OCI-LY7 (cell line): ENCODE data around the gene SIRPB1. TPM values are rescaled to one million over a fixed set of nuclear protein-coding genes. Genes with fewer than 3 reads are reported as not detected.

Source experiments
- BruUV-seq: library from RNA; stranded (reverse); fragments of 400-500 nt; replicated peaks from 2 replicates; lab custom pipeline; 2021; lab: Mats Ljungman, UMichigan
- CTCF ChIA-PET: fragments of 300-600 bp; sonication (Branson Sonifier 250); formaldehyde crosslinking; loops from one replicate; lab custom pipeline; 2022; ENCODE audit warnings: antibody characterized with exemption; ENCODE audit not compliant: unreplicated experiment; lab: Charles Lee
- POLR2A ChIA-PET: fragments of 300-600 bp; sonication (Branson Sonifier 250); formaldehyde crosslinking; loops from one replicate; lab custom pipeline; 2022; ENCODE audit warnings: antibody characterized with exemption; lab: Charles Lee
- DNase-seq: peaks from one replicate; pipeline ENCODE4 v3.0.0-alpha.2; 2015; ENCODE audit warnings: low spot score
- H2AFZ ChIP-seq: fragments of 200-600 bp; sonication (generic), shearing (Covaris generic); 2 replicates; pipeline ENCODE4 v1.6.1; 2014; ENCODE audit warnings: mild to moderate bottlenecking, antibody characterized with exemption, low read length, moderate library complexity
- H3K27ac ChIP-seq: fragments of 200-600 bp; sonication (generic); 2 replicates; pipeline ENCODE4 v1.5.1; 2014; ENCODE audit warnings: mixed run types, low read depth, mild to moderate bottlenecking, moderate library complexity, low read length, inconsistent platforms; ENCODE audit not compliant: poor library complexity, severe bottlenecking
- H3K36me3 ChIP-seq: fragments of 200-600 bp; sonication (generic); 2 replicates; pipeline ENCODE4 v1.6.1; 2014; ENCODE audit warnings: mild to moderate bottlenecking, antibody characterized with exemption, low read length, moderate library complexity, mixed read lengths; ENCODE audit not compliant: insufficient read depth
- H3K4me1 ChIP-seq: fragments of 200-600 bp; sonication (generic); 2 replicates; pipeline ENCODE4 v1.5.1; 2014; ENCODE audit warnings: mild to moderate bottlenecking, low read length; ENCODE audit not compliant: insufficient read depth, poor library complexity, severe bottlenecking
- H3K4me2 ChIP-seq: fragments of 200-600 bp; sonication (generic); 2 replicates; pipeline ENCODE4 v1.6.1; 2014; ENCODE audit warnings: mild to moderate bottlenecking, low read length
- H3K4me3 ChIP-seq: fragments of 200-600 bp; sonication (generic); 2 replicates; pipeline ENCODE4 v1.5.1; 2014; ENCODE audit warnings: mild to moderate bottlenecking, low read depth, low read length; ENCODE audit not compliant: poor library complexity, severe bottlenecking
- H3K79me2 ChIP-seq: fragments of 200-600 bp; sonication (generic); 2 replicates; pipeline ENCODE4 v1.6.1; 2016; ENCODE audit warnings: low read depth, mild to moderate bottlenecking, low read length, moderate library complexity, mixed read lengths; ENCODE audit not compliant: insufficient read depth
- H3K9me2 ChIP-seq: fragments of 200-600 bp; sonication (generic); 2 replicates; pipeline ENCODE4 v1.6.1; 2016; ENCODE audit warnings: mild to moderate bottlenecking, low read length, mixed read lengths; ENCODE audit not compliant: insufficient read depth
- H3K9me3 ChIP-seq: fragments of 200-600 bp; sonication (generic); 2 replicates; pipeline ENCODE4 v1.6.1; 2014; ENCODE audit warnings: mild to moderate bottlenecking, mixed run types, low read length, mixed read lengths
- H4K20me1 ChIP-seq: fragments of 200-600 bp; sonication (generic); 2 replicates; pipeline ENCODE4 v1.6.1; 2014; ENCODE audit warnings: mild to moderate bottlenecking, antibody characterized with exemption, low read length, moderate library complexity, mixed read lengths; ENCODE audit not compliant: insufficient read depth
- CTCF ChIP-seq: fragments of 200-600 bp; sonication (generic); conservative IDR thresholded peaks from 2 replicates; pipeline ENCODE4 v1.5.1; 2014; ENCODE audit warnings: mild to moderate bottlenecking, antibody characterized with exemption, low read length, moderate library complexity, mixed read lengths
- EZH2phosphoT487 ChIP-seq: fragments of 200-600 bp; sonication (generic); IDR thresholded peaks from 2 replicates; pipeline ENCODE4 v1.6.1; 2018; ENCODE audit warnings: low read depth, borderline replicate concordance, mild to moderate bottlenecking, mixed run types, antibody characterized with exemption, low read length, moderate library complexity, mixed read lengths
- intact Hi-C: fragments of 100-400 bp; cut with micrococcal nuclease; formaldehyde crosslinking; loops from one replicate; pipeline ENCODE4 v1.10.0; 2022; ENCODE audit not compliant: unreplicated experiment
- total RNA-seq, 2 experiments: library from RNA; depleted of rRNA in 1 of 2; stranded (reverse); fragments of >200 nt in 1 of 2; shearing (Covaris generic) in 1 of 2; gene quantifications; 2 replicates each; pipeline ENCODE4 v1.2.3, GENCODE V29; 2014 to 2022

Gene SIRPB1
- total RNA-seq, 2 experiments from 2014 or later, result not detected

DNA sequence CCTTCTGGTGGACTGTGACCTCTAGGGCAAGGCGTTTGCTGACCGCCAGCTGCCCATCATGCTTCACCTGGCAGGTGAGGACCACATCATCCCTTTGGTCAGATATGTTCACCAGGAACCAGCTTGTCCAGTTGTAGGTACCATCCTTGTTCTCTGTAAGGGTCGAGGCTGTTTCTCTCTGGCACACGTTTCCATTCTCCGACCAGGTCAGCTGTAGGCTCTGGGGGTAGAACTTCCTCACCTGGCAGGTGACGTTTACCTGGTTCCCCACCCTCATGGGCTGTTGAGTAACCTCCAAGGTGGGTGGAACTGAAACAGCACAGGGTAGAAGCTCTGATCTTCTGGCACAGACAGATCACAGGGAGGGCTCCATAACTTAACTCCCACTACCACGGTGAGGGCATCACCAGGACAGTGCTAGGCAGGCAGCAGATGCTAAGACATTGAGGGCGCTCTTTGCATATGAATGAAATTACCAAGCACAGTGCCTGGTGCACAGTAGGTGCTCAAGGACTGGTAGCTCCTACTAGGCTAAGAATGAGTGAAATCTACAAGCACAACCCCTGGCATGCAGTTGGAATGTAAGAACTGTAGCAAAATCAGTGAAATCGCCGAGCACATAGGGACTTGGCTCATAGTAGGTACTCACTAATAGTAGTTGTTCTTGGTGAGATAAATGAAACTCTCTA lies 15.6 kb upstream of the SIRPB1 start:
- H3K9me2 ChIP-seq, result no peaks in the 10 kb centered on the region
- H3K4me2 ChIP-seq, result no peak overlapping the region
- no peaks in the 10 kb centered on the region for H3K4me1 ChIP-seq
- no peaks in the 10 kb centered on the region for H3K79me2 ChIP-seq
- ChIA-PET CTCF (no interaction called here), POLR2A (no interaction called here)
- no peak for DNase-seq
- no peaks in the 10 kb centered on the region for H3K9me3 ChIP-seq
- TF ChIP-seq EZH2phosphoT487 (no peak), CTCF (no peak)
- H3K27ac ChIP-seq, result no peak overlapping the region
- intact Hi-C loops, result no loop called here
- no peak overlapping the region for H2AFZ ChIP-seq
- H3K36me3 ChIP-seq, result no peaks in the 10 kb centered on the region
- no TSS peak for BruUV-seq
- H3K4me3 ChIP-seq, result no peak overlapping the region
- no peaks in the 10 kb centered on the region for H4K20me1 ChIP-seq

DNA sequence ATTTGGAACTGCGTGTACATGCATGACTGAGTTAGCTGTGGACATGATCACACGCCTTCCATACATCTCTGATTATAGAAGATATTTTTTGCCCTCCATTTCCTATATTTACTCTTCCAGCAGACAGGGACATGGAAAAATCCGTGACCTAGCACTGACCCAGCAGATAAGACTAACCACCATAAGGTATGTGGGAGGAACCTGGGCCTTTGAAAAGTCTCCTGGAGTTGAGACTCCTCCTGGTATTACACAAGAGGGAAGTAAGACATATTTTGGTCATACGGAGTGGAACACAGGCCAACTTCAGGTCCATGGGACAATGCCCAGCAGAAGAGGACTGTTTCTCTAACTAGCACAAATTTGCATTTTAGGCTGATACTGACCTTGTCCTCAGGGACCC lies 13.7 kb upstream of the SIRPB1 start:
- no TSS peak for BruUV-seq
- Histone ChIP-seq H2AFZ (no peak overlapping the region), H3K9me2 (no peaks in the 10 kb centered on the region), H3K4me3 (no peak overlapping the region), H3K79me2 (no peaks in the 10 kb centered on the region), H3K36me3 (no peaks in the 10 kb centered on the region), H3K27ac (no peak overlapping the region), H3K9me3 (no peaks in the 10 kb centered on the region), H4K20me1 (no peaks in the 10 kb centered on the region), H3K4me2 (no peak overlapping the region), H3K4me1 (no peaks in the 10 kb centered on the region)
- intact Hi-C loops, result no loop called here
- CTCF ChIA-PET, result no interaction called here
- POLR2A ChIA-PET, result no interaction called here
- TF ChIP-seq CTCF, result no peak
- no peak for TF ChIP-seq EZH2phosphoT487
- DNase-seq, result no peak

DNA sequence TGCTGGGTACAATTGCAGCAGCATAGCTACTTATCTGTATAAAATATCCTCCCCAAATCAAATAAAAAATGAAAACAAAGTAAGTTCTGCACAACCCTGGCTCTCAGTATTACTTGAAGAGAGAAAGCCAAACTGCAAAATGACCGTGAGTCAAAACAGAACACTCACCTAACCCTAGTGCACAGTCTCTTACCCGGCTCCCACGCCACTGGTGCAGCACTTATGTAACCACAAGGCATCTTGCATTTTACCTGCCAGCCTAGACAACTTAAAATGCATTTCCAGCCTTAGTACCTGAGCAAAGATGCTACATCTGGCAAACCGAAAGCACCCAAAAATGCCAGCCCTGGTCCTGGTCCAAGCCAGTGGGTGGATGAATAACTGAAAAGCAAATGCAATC lies 12.4 kb upstream of the SIRPB1 start:
- Histone ChIP-seq H2AFZ (no peak overlapping the region), H3K9me2 (no peaks in the 10 kb centered on the region), H3K4me1 (no peaks in the 10 kb centered on the region), H4K20me1 (no peaks in the 10 kb centered on the region), H3K79me2 (no peaks in the 10 kb centered on the region), H3K4me2 (no peak overlapping the region), H3K9me3 (no peaks in the 10 kb centered on the region), H3K4me3 (no peak overlapping the region), H3K27ac (no peak overlapping the region), H3K36me3 (no peaks in the 10 kb centered on the region)
- no peak for DNase-seq
- TF ChIP-seq CTCF, result no peak
- no peak for TF ChIP-seq EZH2phosphoT487
- POLR2A ChIA-PET, result no interaction called here
- intact Hi-C loops, result no loop called here
- no TSS peak for BruUV-seq
- CTCF ChIA-PET, result no interaction called here
